Stimulated activated naive B cell treated with anti-CD40 and anti-IgM and Interleukin-4, amounts not matched to agents 10 μg/mL and 1 μg/mL and 100 μg/mL, for 72 hours (primary cell): ENCODE measurements around the gene TSEN2.

Experiments used
- ATAC-seq, 2 donors: fragments of 150-1000 bp; cut with Tn5 transposase; replicated peaks; 2 replicates each; pipeline ENCODE4 v1.10.0; 2021; ENCODE audit warnings: moderate library complexity in 1 of 2
- DNase-seq: peaks from one replicate; pipeline ENCODE4 v3.0.0; 2021
- H3K27ac Mint-ChIP-seq: one replicate; pipeline ENCODE4 v1.8.0; 2022; ENCODE audit warnings: mild to moderate bottlenecking, mixed read lengths
- H3K27me3 Mint-ChIP-seq, 2 donors: one replicate each; pipeline ENCODE4 v1.8.0; 2022; ENCODE audit warnings: mixed read lengths in 2 of 2
- H3K36me3 Mint-ChIP-seq, 2 donors: one replicate each; pipeline ENCODE4 v1.8.0; 2022; ENCODE audit warnings: mixed read lengths in 2 of 2, mild to moderate bottlenecking in 1 of 2
- H3K4me1 Mint-ChIP-seq, 2 donors: one replicate each; pipeline ENCODE4 v1.8.0; 2022; ENCODE audit warnings: mixed read lengths in 2 of 2, mild to moderate bottlenecking in 1 of 2
- H3K4me3 Mint-ChIP-seq, 2 donors: one replicate each; pipeline ENCODE4 v1.8.0; 2022; ENCODE audit warnings: mild to moderate bottlenecking in 2 of 2, mixed read lengths in 2 of 2, moderate library complexity in 1 of 2
- H3K9me3 Mint-ChIP-seq, 2 donors: one replicate each; pipeline ENCODE4 v1.8.0; 2022; ENCODE audit warnings: mixed read lengths in 2 of 2, mild to moderate bottlenecking in 1 of 2

Gene TSEN2

DNA sequence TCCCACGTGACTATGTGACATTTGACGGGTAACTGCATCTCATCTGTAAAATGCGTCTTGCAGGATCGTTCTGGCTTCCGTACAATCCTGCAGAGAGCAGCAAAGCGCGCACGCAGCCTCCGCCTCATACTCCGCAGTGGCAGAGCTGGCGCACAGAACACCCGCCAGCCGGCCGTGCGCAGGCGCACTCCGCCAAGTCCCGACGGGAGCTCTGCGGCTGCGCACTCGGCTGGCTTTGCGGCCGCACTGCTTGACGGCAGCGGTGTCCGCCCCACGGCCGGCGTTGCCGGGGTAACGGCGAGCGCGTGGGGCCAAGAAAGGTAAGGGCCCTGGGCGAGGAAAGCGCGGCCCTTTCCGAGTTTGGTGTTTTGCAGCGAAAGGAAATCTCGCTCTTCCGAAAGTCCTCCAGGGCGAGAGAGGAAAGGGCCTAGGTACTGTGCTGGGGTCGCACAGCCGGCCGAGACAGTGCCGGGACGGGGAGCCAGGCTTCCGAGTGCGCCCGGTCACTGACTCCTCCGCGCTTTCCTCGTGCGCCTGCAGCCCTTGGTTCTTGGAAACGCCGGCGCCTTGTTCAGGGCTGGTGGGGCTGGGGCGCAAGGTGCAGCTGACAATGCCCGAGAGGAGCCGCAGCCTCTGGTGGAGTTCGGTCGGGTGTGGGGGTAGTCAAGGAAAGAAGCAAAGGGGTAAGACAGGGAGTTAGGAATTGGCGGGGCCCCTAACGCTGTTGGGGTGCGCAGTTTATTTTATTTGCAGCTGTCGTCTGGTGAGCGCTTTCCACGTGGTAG is at the start of gene TSEN2:
Gene TSEN2, plus strand, starts transcription at position 283 of the 785 bp plus-strand sequence. CDS start 5,321 bp downstream, outside the sequence.
- no peaks in the 10 kb centered on the region for H3K9me3 Mint-ChIP-seq
- DNase-seq: peak; percentile 97
- H3K4me1 Mint-ChIP-seq: peaks cover 23 to 50% of the 10 kb centered on the region in 2 donors
- peak; percentile 97 for ATAC-seq
- H3K36me3 Mint-ChIP-seq: peaks cover 8 to 17% of the 10 kb centered on the region in 2 donors
- H3K4me3 Mint-ChIP-seq: peak within 1 kb of the TSS; percentile 96
- no peaks in the 10 kb centered on the region for H3K27me3 Mint-ChIP-seq
- peak within 1 kb of the TSS; percentile 93 for H3K27ac Mint-ChIP-seq

DNA sequence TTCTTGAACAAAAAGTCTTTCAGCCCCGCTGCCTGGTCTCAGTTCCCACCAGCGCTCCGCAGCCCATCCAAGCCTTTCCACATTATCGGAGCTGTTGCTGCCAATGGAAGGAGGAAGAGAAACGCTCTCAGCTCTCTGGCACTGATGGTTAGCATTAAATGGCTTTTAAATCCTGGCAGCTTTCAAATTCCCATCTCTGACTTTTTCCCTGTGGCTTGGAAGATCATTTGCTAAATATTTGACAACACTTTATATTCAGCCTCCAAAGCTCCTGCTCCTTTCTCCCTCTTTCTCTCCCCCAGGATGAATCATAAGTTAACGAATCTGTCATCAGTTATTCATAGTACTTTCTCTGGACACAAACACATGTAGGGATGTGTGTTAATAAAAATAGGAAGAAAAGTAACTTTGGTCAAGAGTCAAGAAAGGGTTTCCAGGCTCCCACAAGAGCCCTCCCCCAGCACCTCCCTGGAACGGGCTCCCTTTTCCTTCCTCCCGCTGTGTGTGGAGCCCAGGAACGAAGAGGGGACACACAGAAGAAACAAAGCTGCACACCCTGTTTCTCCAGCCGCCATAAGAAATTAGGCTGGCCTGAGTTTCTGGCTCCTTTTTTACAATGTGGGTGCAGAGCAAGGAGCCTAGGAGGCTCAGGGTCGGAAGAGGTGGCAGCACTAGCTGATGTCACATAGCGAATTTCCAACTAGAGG is 47.6 kb upstream of the TSEN2 start:
- no peaks in the 10 kb centered on the region for H3K36me3 Mint-ChIP-seq
- H3K27ac Mint-ChIP-seq: no peak overlapping the region
- no peak overlapping the region for H3K4me3 Mint-ChIP-seq
- DNase-seq (no peak), ATAC-seq (no peak)
- peaks cover 12 to 27% of the 10 kb centered on the region in 2 donors for H3K27me3 Mint-ChIP-seq
- no peaks in the 10 kb centered on the region for H3K9me3 Mint-ChIP-seq
- H3K4me1 Mint-ChIP-seq: no peaks in the 10 kb centered on the region

DNA sequence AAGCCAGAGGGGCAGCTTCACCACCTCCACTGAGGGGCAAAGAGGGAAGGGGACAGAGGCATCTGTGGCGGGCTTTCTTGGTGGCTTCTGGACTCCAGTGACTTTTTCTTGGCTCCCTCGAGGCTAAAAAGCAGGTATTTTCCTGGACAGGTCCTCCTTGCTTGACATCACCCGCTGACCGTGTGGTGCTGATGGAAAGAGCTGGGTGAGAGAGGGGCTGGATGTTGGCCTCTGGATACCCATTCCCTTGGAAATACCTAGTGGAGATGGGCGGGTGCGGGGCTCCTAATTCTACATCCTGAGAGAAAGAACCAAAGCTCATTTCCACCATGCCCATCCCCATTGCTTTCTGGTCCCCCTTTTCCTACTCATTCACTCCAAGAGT is 47.1 kb upstream of the TSEN2 start:
- H3K36me3 Mint-ChIP-seq: no peaks in the 10 kb centered on the region
- peaks cover 12 to 27% of the 10 kb centered on the region in 2 donors for H3K27me3 Mint-ChIP-seq
- no peak overlapping the region for H3K4me3 Mint-ChIP-seq
- DNase-seq: no peak
- H3K27ac Mint-ChIP-seq: no peak overlapping the region
- no peaks in the 10 kb centered on the region for H3K4me1 Mint-ChIP-seq
- ATAC-seq: no peak
- no peaks in the 10 kb centered on the region for H3K9me3 Mint-ChIP-seq

DNA sequence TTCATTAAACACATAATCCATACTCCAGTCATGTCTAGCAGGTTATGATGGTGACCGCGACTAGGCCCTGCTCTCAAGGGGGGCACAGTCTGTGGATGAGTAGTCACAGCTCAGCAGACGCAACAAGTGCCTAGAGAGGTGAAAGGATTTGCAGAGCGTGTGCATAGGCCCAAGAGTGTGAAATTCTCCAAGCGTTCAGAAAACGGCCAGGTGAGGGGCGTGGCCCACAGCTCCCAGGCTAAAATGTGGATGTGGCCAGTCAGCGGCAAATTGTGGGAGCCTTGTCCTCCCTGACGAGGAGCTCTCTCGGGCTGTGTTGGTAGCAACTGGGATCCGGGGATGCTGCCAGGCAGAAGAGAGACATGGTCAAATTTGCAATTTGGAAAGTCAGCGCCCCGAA is 46.4 kb upstream of the TSEN2 start:
- Mint-ChIP-seq H3K36me3 (no peaks in the 10 kb centered on the region), H3K4me1 (no peaks in the 10 kb centered on the region), H3K27me3 (peaks cover 12 to 28% of the 10 kb centered on the region in 2 donors), H3K9me3 (no peaks in the 10 kb centered on the region), H3K4me3 (no peak overlapping the region), H3K27ac (no peak overlapping the region)
- ATAC-seq (no peak), DNase-seq (no peak)

DNA sequence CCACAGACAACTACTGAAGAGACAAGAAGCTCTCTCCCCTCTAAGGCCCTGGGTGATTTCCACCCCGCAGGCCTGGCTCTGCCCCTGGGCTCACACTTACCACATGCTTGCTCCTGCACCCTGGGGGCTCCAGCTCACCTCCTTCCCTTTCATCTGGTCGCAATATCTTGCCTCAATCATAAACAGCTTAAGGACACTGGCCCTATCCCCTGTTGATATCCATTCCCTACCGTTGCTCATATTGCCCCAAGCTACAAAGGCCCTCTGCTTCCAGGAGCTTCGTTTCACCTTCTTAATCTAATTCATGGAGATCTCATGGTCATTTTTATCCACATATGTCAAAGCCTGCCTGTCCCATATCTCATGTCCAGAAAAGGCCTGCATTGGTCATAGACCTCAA is 46.0 kb upstream of the TSEN2 start:
- DNase-seq (no peak), ATAC-seq (no peak)
- H3K27ac Mint-ChIP-seq: no peak overlapping the region

DNA sequence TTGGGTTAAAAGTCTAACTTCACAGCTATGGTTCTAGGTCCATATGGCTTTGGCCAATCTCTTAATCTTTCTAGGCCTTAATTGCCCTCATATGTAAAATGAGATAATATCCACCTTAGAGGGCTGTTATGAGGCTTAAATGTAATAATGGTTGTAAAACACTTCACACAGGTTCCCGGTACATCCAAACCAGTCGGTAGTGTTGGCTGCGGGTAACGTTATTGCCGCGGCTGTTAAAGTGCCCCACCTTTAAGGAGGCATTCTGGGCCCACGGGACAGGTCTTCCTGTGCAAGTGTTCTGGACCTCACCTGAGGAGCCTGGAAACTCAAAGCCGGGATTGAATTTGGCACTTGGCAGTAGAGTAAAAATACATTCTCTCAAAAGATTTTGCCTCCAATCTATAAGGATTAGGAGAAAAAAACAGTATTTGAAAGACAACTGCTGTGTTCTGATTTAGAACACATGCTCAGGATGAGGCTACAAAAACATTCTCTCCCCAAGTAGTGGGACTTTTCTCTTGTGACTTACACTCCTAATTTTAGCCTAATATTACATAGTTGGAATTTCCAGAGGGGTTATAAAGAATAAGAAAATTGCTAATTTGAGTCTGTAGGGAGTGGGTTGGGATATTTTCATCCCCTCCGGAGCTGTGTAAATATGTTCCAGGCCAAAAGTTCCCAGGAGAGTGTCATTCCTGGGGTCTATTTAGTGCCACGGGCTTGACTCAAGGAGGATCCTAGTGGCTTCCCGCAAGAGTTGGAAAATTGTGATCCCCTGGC is 44.9 kb upstream of the TSEN2 start:
- Mint-ChIP-seq H3K27ac (no peak overlapping the region), H3K4me3 (no peak overlapping the region), H3K27me3 (peaks cover 22 to 43% of the 10 kb centered on the region in 2 donors), H3K9me3 (no peaks in the 10 kb centered on the region), H3K36me3 (no peaks in the 10 kb centered on the region), H3K4me1 (peaks cover 0 to 3% of the 10 kb centered on the region in 2 donors)
- no peak for DNase-seq
- ATAC-seq: no peak

More for the DNA sequence above, 46.0 kb upstream of the TSEN2 start:
- no peak overlapping the region for H3K4me3 Mint-ChIP-seq
- peaks cover 16 to 32% of the 10 kb centered on the region in 2 donors for H3K27me3 Mint-ChIP-seq
- no peaks in the 10 kb centered on the region for H3K36me3 Mint-ChIP-seq
- H3K4me1 Mint-ChIP-seq: peaks cover 0 to 3% of the 10 kb centered on the region in 2 donors
- H3K9me3 Mint-ChIP-seq: no peaks in the 10 kb centered on the region

DNA sequence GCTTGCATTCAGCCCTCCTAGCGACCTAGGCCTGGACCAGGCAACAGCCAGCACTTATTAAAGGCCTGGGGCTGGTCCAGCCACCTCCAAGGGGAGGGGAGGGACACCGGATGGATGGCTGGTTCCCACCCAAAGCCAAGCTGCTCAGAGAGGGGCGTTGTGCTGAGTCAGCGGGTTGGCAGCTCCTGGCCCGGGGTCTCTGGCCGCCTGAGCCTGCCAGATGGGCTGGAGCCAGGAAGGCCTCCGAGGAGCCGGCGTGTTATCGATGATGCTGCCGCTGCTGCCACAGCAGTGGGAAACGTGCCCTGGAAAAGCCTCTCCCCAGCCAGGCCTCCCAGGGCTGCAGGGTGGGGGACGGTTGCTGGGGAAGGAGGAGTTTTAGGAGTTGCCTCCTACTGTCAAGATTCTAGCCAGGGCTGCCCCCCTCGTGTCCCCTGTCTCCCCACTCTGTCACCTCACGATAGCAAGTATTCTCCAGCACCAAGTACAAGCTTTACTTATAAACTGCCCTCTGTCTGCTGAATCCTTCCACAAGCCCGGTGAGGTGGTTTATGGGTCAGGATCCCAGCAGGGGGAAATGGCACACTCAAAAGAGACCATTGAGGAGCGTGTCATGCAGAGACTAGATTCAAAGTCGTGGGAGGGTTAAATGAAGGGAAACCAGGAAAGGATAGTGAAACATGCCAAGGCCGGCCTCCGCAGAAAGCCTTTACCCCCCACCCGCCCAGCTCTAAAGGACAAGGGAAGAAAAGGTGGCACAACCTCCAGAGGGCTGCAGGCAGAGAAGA is 43.2 kb upstream of the TSEN2 start:
- Mint-ChIP-seq H3K36me3 (no peaks in the 10 kb centered on the region), H3K27me3 (peaks cover 35 to 55% of the 10 kb centered on the region in 2 donors), H3K27ac (no peak overlapping the region), H3K9me3 (no peaks in the 10 kb centered on the region), H3K4me3 (no peak overlapping the region), H3K4me1 (peaks cover 0 to 3% of the 10 kb centered on the region in 2 donors)
- ATAC-seq (no peak), DNase-seq (no peak)

DNA sequence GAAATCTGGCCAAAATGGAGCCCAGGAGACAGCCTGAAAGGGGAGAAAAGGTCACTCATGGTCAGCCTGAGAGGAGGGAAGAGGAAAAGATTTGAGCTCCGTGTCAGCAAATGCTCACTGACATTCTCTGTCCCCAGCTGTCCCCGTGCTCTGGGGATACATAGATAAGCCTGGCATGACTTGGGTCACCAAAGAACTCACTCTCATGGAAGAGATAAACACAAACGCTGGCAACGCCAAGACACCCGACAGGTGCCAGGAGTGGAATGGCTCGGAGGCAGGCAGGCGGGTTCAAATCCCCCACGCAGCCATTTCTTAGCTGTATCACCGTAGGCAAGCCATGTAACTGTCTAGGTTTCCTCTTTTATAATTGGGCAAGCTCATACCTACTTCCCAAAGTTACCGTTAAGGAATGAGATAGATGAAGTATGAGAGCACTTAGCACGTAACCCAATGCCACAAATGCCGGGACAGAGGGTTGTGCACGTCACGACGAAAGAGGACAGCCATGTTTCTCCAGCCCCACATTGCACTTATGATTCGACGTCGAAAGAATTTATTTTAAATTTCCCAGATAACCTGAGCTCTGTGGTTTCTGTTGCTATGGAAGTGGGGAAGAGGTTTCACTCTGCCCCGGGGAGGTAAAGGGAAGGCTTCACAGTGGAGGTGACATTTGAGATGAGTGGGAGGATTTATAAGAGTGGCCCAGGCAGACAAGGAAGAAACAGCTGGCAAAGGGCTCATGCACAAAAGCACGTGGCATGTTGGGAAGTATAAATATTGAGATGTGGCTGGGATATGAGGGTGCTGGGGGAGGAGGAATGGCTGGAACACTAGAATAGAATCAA is 41.4 kb upstream of the TSEN2 start:
- DNase-seq (no peak), ATAC-seq (no peak)
- peaks cover 27 to 48% of the 10 kb centered on the region in 2 donors for H3K27me3 Mint-ChIP-seq
- H3K36me3 Mint-ChIP-seq: no peaks in the 10 kb centered on the region
- H3K9me3 Mint-ChIP-seq: peaks cover 0 to under 1% of the 10 kb centered on the region in 2 donors
- no peak overlapping the region for H3K4me3 Mint-ChIP-seq
- H3K27ac Mint-ChIP-seq: no peak overlapping the region
- H3K4me1 Mint-ChIP-seq: peaks cover 0 to 3% of the 10 kb centered on the region in 2 donors

DNA sequence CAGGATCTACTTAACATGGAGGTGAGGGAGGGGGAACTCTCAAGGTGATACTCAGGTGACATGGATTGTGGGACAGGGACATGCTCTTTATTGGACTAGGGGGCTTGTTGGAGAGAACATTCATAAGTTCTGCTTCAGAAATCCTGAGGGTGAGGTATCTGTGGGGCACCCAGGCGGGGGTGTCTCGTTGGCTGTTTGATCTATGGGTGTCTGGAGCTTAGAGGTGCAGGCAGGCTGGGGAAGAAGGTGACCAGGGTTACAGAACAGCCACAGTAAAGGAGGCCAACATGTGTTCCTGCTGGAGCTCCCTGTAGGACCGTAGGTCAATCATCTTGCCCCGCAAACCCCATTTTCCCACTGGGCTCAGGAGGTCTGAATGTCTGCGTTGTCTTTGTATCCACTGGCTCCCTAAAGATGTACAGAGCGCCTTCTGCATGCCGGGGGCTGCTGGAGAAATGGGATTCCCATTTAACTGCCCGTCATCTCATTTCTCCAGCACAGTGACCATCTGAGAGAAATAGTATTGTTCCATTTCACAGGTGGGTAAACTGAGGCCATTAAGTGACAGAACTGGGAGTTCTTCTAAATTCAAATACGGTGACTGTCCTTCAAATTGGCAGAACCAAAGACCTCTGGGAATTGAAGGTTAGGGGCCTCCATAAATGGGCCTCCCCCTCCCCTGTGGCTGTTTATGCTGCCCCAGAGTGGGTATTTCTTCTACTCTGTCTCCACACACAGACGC is 40.3 kb upstream of the TSEN2 start:
- Mint-ChIP-seq H3K27ac (no peak overlapping the region), H3K4me1 (peaks cover 0 to 3% of the 10 kb centered on the region in 2 donors), H3K4me3 (no peak overlapping the region), H3K9me3 (peaks cover 0 to 4% of the 10 kb centered on the region in 2 donors), H3K36me3 (no peaks in the 10 kb centered on the region), H3K27me3 (peaks cover 30 to 48% of the 10 kb centered on the region in 2 donors)
- ATAC-seq: no peak
- no peak for DNase-seq

DNA sequence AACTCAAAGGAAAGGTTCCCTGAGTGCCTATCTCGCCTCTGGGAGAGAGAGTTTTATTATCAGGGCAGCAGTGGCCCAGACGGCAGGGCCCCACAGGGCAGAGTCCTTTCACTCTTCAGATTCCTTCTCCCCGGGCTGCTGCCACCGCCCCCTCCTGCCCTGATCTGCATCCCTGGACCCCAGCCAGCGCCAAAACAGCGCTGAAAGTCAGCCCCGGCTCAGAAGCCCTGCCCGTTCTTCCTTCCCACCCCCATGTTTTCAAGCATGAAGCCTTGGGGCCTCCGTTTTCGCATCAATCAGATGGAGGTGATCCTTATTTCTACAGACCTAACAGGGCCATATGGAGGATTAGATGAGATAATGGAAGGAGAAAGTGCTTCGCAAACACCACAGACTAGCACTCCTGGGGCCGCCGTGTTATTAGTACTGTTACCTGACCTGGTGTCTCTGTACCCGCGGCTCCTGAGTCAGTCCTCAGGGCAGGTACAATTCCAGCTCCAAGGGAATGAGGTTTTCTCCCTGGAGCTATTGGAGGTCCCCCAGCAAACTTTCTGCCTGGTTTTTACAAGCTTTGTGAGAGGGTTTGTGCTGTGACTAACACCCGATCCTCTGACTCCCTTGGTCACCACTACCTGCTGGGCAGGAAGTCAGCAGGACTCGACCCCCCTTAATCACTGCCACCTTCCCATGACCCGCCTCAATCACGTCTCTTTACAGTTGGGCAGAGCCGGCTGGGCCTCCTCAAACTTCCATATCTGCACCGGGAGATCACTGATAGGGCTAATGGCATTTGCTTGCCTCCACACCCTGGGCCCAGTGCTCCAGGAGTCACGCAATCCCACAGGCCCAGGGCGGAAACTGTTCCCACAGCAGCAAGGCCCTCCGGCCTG is 39.5 kb upstream of the TSEN2 start:
- Mint-ChIP-seq H3K4me1 (peaks cover 0 to 3% of the 10 kb centered on the region in 2 donors), H3K27ac (no peak overlapping the region), H3K36me3 (no peaks in the 10 kb centered on the region), H3K27me3 (peaks cover 30 to 48% of the 10 kb centered on the region in 2 donors), H3K9me3 (peaks cover 0 to 4% of the 10 kb centered on the region in 2 donors), H3K4me3 (no peak overlapping the region)
- DNase-seq: no peak
- no peak for ATAC-seq

DNA sequence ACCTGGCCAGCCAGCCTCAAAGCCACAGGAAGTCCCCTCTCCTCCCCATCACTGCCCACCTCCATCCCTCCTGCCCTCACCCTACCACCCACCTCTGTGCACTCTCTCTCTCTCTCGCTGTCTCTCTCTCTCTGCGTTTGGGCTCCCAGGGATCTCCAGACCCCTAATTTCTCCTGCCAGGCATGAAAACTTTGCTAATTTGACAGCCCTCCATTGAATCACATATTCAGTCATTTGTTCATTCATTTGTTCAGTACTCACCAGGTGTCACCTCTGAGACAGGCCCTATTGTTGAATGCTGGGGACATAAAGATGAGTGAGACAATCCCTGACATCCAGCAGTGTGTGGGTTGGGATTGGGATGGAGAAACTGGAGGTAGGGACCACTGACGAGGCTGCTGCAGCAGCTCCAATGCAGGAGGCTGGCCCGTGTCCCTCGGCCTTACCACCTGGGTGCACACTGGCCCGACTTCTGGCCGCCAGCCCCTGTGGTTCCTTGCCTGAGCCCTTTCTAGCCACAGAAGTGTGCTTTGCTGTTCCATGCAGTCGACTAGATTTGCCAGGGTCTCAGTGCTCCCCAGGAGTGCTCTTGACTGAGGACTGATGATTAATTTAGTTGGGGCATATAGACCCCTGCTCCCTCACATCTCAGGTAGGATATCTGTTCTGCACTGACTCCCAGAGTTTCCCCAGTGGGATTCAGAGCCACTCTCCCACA is 38.6 kb upstream of the TSEN2 start:
- peaks cover 30 to 48% of the 10 kb centered on the region in 2 donors for H3K27me3 Mint-ChIP-seq
- no peak overlapping the region for H3K27ac Mint-ChIP-seq
- H3K4me3 Mint-ChIP-seq: no peak overlapping the region
- peaks cover 0 to 3% of the 10 kb centered on the region in 2 donors for H3K4me1 Mint-ChIP-seq
- H3K9me3 Mint-ChIP-seq: peaks cover 0 to 4% of the 10 kb centered on the region in 2 donors
- DNase-seq (no peak), ATAC-seq (no peak)
- H3K36me3 Mint-ChIP-seq: no peaks in the 10 kb centered on the region
